Keratinocyte (primary cell): ENCODE measurements around the gene DTX3.

Experiments used
- CTCF ChIP-seq, 3 experiments: IDR thresholded peaks in 1 of 3; conservative IDR thresholded peaks in 1 of 3; optimal IDR thresholded peaks in 1 of 3; 2 replicates in 2 of 3; 3 replicates in 1 of 3; pipeline versions ENCODE3 to v1.5.1; 2011; ENCODE audit warnings: low read length in 3 of 3, mild to moderate bottlenecking in 3 of 3, moderate library complexity in 2 of 3, control low read depth in 1 of 3, inconsistent platforms in 1 of 3; ENCODE audit not compliant: insufficient read depth in 2 of 3; ENCODE audit errors: extremely low read depth in 1 of 3
- EZH2 ChIP-seq: IDR thresholded peaks from one replicate; pipeline ENCODE4 v1.6.1; 2012; ENCODE audit warnings: inconsistent platforms, mild to moderate bottlenecking, low read length, moderate library complexity

DNA sequence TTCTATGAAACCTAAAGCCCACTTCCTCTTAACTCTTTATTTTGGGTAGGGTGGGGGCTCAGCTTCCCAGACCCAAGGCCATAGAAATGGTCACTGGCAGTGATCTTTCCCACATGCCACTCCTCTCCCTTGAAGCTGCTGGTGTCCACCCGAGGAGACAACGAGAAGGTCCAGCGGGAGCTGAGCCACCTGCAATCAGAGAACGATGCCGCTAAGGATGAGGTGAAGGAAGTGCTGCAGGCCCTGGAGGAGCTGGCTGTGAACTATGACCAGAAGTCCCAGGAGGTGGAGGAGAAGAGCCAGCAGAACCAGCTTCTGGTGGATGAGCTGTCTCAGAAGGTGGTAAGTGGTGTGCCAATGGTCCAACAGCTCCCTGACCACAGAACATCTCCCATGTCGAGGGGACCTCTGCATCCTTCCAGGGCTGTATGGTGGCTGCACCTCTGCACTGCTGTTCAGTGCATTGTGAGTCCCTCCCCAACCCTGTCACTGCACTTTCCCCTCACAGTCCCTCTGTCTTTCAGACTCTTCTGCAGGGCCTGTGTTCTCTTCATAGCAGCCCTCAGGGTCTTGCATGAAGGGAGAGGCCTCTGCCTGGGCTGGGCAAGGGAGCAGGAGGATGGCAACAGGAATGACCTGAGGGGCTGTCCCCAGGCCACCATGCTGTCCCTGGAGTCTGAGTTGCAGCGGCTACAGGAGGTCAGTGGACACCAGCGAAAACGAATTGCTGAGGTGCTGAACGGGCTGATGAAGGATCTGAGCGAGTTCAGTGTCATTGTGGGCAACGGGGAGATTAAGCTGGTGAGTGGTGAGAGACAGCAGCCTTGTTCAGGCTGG lies 32.5 kb upstream of the DTX3 start:
- TF ChIP-seq CTCF (optimal IDR thresholded peaks at IDR 0.05 in 1 of 3, IDR thresholded peaks at IDR 0.05 in 1 of 3, conservative IDR thresholded peaks at IDR 0.05 in 1 of 3; ENCODE audit: extremely low read depth in 1 of 3, insufficient read depth in 2 of 3, low read length in 3 of 3) (no peak), EZH2 (no peak)
